SK-N-SH treated with all-trans-retinoic acid at 6 μM for 48 hours (cell line): ENCODE measurements around the gene SGCA.
A peak's percentile ranks its signal among the peaks of the same experiment; 100 is the strongest.

Experiments
- ATAC-seq: fragments of 200-7000 bp; cut with Tn5 transposase; 3 replicates; pipeline ENCODE4 v1.9.1; 2020; ENCODE audit warnings: mild to moderate bottlenecking, moderate library complexity
- ARNTL ChIP-seq: fragments of 450-650 bp; formaldehyde crosslinking; IDR thresholded peaks from 2 replicates; pipeline ENCODE4 v1.5.0; 2020; ENCODE audit warnings: low read depth, mild to moderate bottlenecking, moderate library complexity, borderline replicate concordance
- BACH2 ChIP-seq: fragments of 250-450 bp; sonication (Bioruptor Pico); IDR thresholded peaks from 2 replicates; pipeline ENCODE4 v1.9.0; 2021; ENCODE audit warnings: mild to moderate bottlenecking, borderline replicate concordance
- CREB5 ChIP-seq: fragments of 250-450 bp; sonication (Bioruptor Pico); IDR thresholded peaks from 2 replicates; pipeline ENCODE4 v1.5.1; 2020; ENCODE audit warnings: low read depth, mild to moderate bottlenecking, moderate library complexity
- CSDC2 ChIP-seq: fragments of 250-450 bp; sonication (Bioruptor Pico); IDR thresholded peaks from 2 replicates; pipeline ENCODE4 v1.5.0; 2020; ENCODE audit warnings: mild to moderate bottlenecking, moderate library complexity
- CSRNP3 ChIP-seq: fragments of 250-450 bp; sonication (Bioruptor Pico); IDR thresholded peaks from 2 replicates; pipeline ENCODE4 v1.5.1; 2021; ENCODE audit warnings: mild to moderate bottlenecking, moderate library complexity
- ESRRG ChIP-seq: fragments of 250-450 bp; sonication (Bioruptor Pico); IDR thresholded peaks from 2 replicates; pipeline ENCODE4 v1.6.1; 2021; ENCODE audit warnings: mild to moderate bottlenecking
- GLIS3 ChIP-seq: fragments of 250-450 bp; sonication (Bioruptor Pico); IDR thresholded peaks from 2 replicates; pipeline ENCODE4 v1.5.0; 2020; ENCODE audit warnings: mild to moderate bottlenecking, moderate library complexity
- ISL1 ChIP-seq: fragments of 250-450 bp; sonication (Bioruptor Pico); IDR thresholded peaks from 2 replicates; pipeline ENCODE4 v2.1.2; 2022; ENCODE audit warnings: mild to moderate bottlenecking, moderate library complexity
- OSR1 ChIP-seq: fragments of 250-450 bp; sonication (Bioruptor Pico); IDR thresholded peaks from 2 replicates; pipeline ENCODE4 v1.8.0; 2022; ENCODE audit warnings: moderate library complexity, mild to moderate bottlenecking, inconsistent platforms
- PATZ1 ChIP-seq: fragments of 250-450 bp; sonication (Bioruptor Pico); IDR thresholded peaks from 2 replicates; pipeline ENCODE4 v1.8.0; 2020; ENCODE audit warnings: mild to moderate bottlenecking, moderate library complexity, borderline replicate concordance
- POU6F1 ChIP-seq: fragments of 250-450 bp; sonication (Bioruptor Pico); IDR thresholded peaks from 2 replicates; pipeline ENCODE4 v1.8.0; 2021; ENCODE audit warnings: low read depth, mild to moderate bottlenecking, moderate library complexity, borderline replicate concordance
- PPARA ChIP-seq: fragments of 250-450 bp; sonication (Bioruptor Pico); IDR thresholded peaks from 2 replicates; pipeline ENCODE4 v1.5.0; 2020; ENCODE audit warnings: mild to moderate bottlenecking, borderline replicate concordance
- RARB ChIP-seq: fragments of 250-450 bp; sonication (Bioruptor Pico); IDR thresholded peaks from 2 replicates; pipeline ENCODE4 v1.8.0; 2021; ENCODE audit warnings: mild to moderate bottlenecking, moderate library complexity
- SNAI2 ChIP-seq: fragments of 250-450 bp; sonication (Bioruptor Pico); IDR thresholded peaks from 2 replicates; pipeline ENCODE4 v1.5.0; 2020; ENCODE audit warnings: mild to moderate bottlenecking, moderate library complexity
- TCF4 ChIP-seq: fragments of 250-450 bp; sonication (Bioruptor Pico); IDR thresholded peaks from 2 replicates; pipeline ENCODE4 v1.8.0; 2021; ENCODE audit warnings: mild to moderate bottlenecking, moderate library complexity, borderline replicate concordance
- TSHZ2 ChIP-seq: fragments of 250-450 bp; sonication (Bioruptor Pico); IDR thresholded peaks from 2 replicates; pipeline ENCODE4 v1.5.0; 2020; ENCODE audit warnings: mild to moderate bottlenecking, moderate library complexity
- ZC3H10 ChIP-seq: fragments of 250-450 bp; sonication (Bioruptor Pico); IDR thresholded peaks from 2 replicates; pipeline ENCODE4 v1.5.1; 2021; ENCODE audit warnings: mild to moderate bottlenecking, moderate library complexity
- ZFP3 ChIP-seq: fragments of 250-450 bp; sonication (Bioruptor Pico); IDR thresholded peaks from 2 replicates; pipeline ENCODE4 v1.5.0; 2020; ENCODE audit warnings: mild to moderate bottlenecking, moderate library complexity
- ZFP30 ChIP-seq: fragments of 450-650 bp; formaldehyde crosslinking; IDR thresholded peaks from 2 replicates; pipeline ENCODE4 v1.5.0; 2022; ENCODE audit warnings: mild to moderate bottlenecking, moderate library complexity
- ZNF70 ChIP-seq: fragments of 450-650 bp; formaldehyde crosslinking; IDR thresholded peaks from 2 replicates; pipeline ENCODE4 v1.5.0; 2020; ENCODE audit warnings: mild to moderate bottlenecking, moderate library complexity
- ZNF8 ChIP-seq: fragments of 450-650 bp; formaldehyde crosslinking; IDR thresholded peaks from 2 replicates; pipeline ENCODE4 v1.5.0; 2020; ENCODE audit warnings: mild to moderate bottlenecking, moderate library complexity

The SGCA gene

GRCh38 chr17:50182783-50183420 is 17.1 kb downstream of the SGCA start (continued):
- no peak for TF ChIP-seq TSHZ2 (CRISPR knock-in tag)
- TF ChIP-seq CSRNP3 (CRISPR knock-in tag): no peak
- TF ChIP-seq BACH2: no peak
- TF ChIP-seq ZNF8: no peak
- no peak for TF ChIP-seq OSR1 (CRISPR knock-in tag)
- TF ChIP-seq ZFP3 (CRISPR knock-in tag): no peak
- TF ChIP-seq, all 23 proteins: peak for 0

- TF ChIP-seq SNAI2 (CRISPR knock-in tag): no peak
- TF ChIP-seq RARB (CRISPR knock-in tag): no peak
- no peak for TF ChIP-seq GLIS3 (CRISPR knock-in tag)
- no peak for TF ChIP-seq PPARA (CRISPR knock-in tag)
- no peak for TF ChIP-seq OSR1 (CRISPR knock-in tag)
- TF ChIP-seq ZNF8: no peak
- TF ChIP-seq ESRRG: no peak
- no peak for TF ChIP-seq ZNF70 (CRISPR knock-in tag)
- peak; percentile 4 for ATAC-seq
Observed at GRCh38 chr17:50183421-50183994, 17.7 kb downstream of the SGCA start.

GRCh38 chr17:50184064-50184463 is 18.3 kb downstream of the SGCA start:
- TF ChIP-seq BACH2 (no peak), ZFP30 (CRISPR knock-in tag) (no peak), ISL1 (CRISPR knock-in tag) (no peak), ZNF70 (CRISPR knock-in tag) (no peak), TCF4 (CRISPR knock-in tag) (no peak), ESRRG (no peak), ARNTL (CRISPR knock-in tag) (no peak), POU6F1 (CRISPR knock-in tag) (no peak), TSHZ2 (CRISPR knock-in tag) (no peak), CSDC2 (CRISPR knock-in tag) (no peak), RARB (CRISPR knock-in tag) (no peak), ZNF8 (no peak), ZFP3 (CRISPR knock-in tag) (no peak)
- ATAC-seq: no peak

- ATAC-seq: no peak
- TF ChIP-seq CSDC2 (CRISPR knock-in tag) (no peak), ZFP30 (CRISPR knock-in tag) (no peak), PATZ1 (CRISPR knock-in tag) (no peak), CREB5 (CRISPR knock-in tag) (no peak), ISL1 (CRISPR knock-in tag) (no peak), SNAI2 (CRISPR knock-in tag) (no peak), ZC3H10 (CRISPR knock-in tag) (no peak)
Observed at GRCh38 chr17:50184611-50185398, 19.0 kb downstream of the SGCA start.
